ENCODE data around the gene LDLRAD2. TPM values are rescaled to one million over a fixed set of nuclear protein-coding genes. Genes with fewer than 3 reads are reported as not detected.
A peak's percentile ranks its signal among the peaks of the same experiment; 100 is the strongest.
"Not testable (repeated sequence)": the region's sequence is repeated elsewhere in the genome, so short reads cannot be mapped to it uniquely, and the experiment has no call there.

The LDLRAD2 gene
- total RNA-seq, 1 experiment from 2014 or later: not detected

- Histone ChIP-seq H3K27ac (ENCODE audit: low read length) (no peak overlapping the region), H3K4me3 (ENCODE audit: low read length) (no peak overlapping the region), H3K27me3 (ENCODE audit: low read length) (no peaks in the 10 kb centered on the region), H3F3A (ENCODE audit: low read length, unreplicated experiment) (no peaks in the 10 kb centered on the region), H3K79me2 (ENCODE audit: low read length) (peaks cover 99% of the 10 kb centered on the region), H3K4me1 (ENCODE audit: insufficient read depth, low read length) (peaks cover 26% of the 10 kb centered on the region), H3K36me3 (ENCODE audit: low read depth, low read length) (0 out of 2 replicates have a peak, but pooled peaks cover 3% of the 10 kb centered on the region), H3K9me2 (replicated peaks; ENCODE audit: low read length) (no peaks in the 10 kb centered on the region), H2AFZ (ENCODE audit: low read length) (no peak overlapping the region), H3K9me3 (ENCODE audit: low read length) (no peaks in the 10 kb centered on the region), H4K20me1 (ENCODE audit: low read length) (peaks cover 36% of the 10 kb centered on the region), H3K4me2 (ENCODE audit: low read length) (no peak overlapping the region), H3K9ac (ENCODE audit: low read length) (no peak overlapping the region)
- BruUV-seq (replicated peaks): no TSS peak
- ATAC-seq: no peak
- POLR2A ChIA-PET (ENCODE audit: unreplicated experiment): no interaction called here
- TF ChIP-seq CTCF (conservative IDR thresholded peaks at IDR 0.05; ENCODE audit: low read depth, low read length) (no peak), EZH2phosphoT487 (IDR thresholded peaks at IDR 0.05; ENCODE audit: borderline replicate concordance, low read length) (no peak), EZH2 (IDR thresholded peaks at IDR 0.05; ENCODE audit: low read length, unreplicated experiment) (no peak)
- intact Hi-C loops (cut with micrococcal nuclease): no loop called here
- no peak for DNase-seq
- CTCF ChIA-PET: no interaction called here
Measured at GRCh38 chr1:21774835-21775549, 37.1 kb upstream of the LDLRAD2 start.

- Histone ChIP-seq H3K9me3 (ENCODE audit: low read length) (no peaks in the 10 kb centered on the region), H3K27ac (ENCODE audit: low read length) (no peak overlapping the region), H3K4me2 (ENCODE audit: low read length) (no peak overlapping the region), H3K79me2 (ENCODE audit: low read length) (peaks cover 99% of the 10 kb centered on the region), H3K9me2 (replicated peaks; ENCODE audit: low read length) (no peaks in the 10 kb centered on the region), H3K9ac (ENCODE audit: low read length) (no peak overlapping the region), H4K20me1 (ENCODE audit: low read length) (peaks cover 41% of the 10 kb centered on the region), H3K4me3 (ENCODE audit: low read length) (no peak overlapping the region), H3K36me3 (ENCODE audit: low read depth, low read length) (0 out of 2 replicates have a peak, but pooled peaks cover 3% of the 10 kb centered on the region), H3K27me3 (ENCODE audit: low read length) (no peaks in the 10 kb centered on the region), H2AFZ (ENCODE audit: low read length) (no peak overlapping the region), H3K4me1 (ENCODE audit: insufficient read depth, low read length) (peaks cover 31% of the 10 kb centered on the region), H3F3A (ENCODE audit: low read length, unreplicated experiment) (no peaks in the 10 kb centered on the region)
- DNase-seq: no peak
- ChIA-PET POLR2A (ENCODE audit: unreplicated experiment) (no interaction called here), CTCF (no interaction called here)
- no peak for ATAC-seq
- intact Hi-C loops (cut with micrococcal nuclease): no loop called here
- TF ChIP-seq EZH2phosphoT487 (IDR thresholded peaks at IDR 0.05; ENCODE audit: borderline replicate concordance, low read length): no peak
- no peak for TF ChIP-seq EZH2 (IDR thresholded peaks at IDR 0.05; ENCODE audit: low read length, unreplicated experiment)
- TF ChIP-seq CTCF (conservative IDR thresholded peaks at IDR 0.05; ENCODE audit: low read depth, low read length): no peak
- BruUV-seq (replicated peaks): no TSS peak
Measured at GRCh38 chr1:21775550-21775914, 36.5 kb upstream of the LDLRAD2 start.

- Histone ChIP-seq H3K27ac (ENCODE audit: low read length) (no peak overlapping the region), H3K4me2 (ENCODE audit: low read length) (no peak overlapping the region), H3K9me2 (replicated peaks; ENCODE audit: low read length) (no peaks in the 10 kb centered on the region), H3K36me3 (ENCODE audit: low read depth, low read length) (0 out of 2 replicates have a peak, but pooled peaks cover 3% of the 10 kb centered on the region), H3F3A (ENCODE audit: low read length, unreplicated experiment) (no peaks in the 10 kb centered on the region), H3K9ac (ENCODE audit: low read length) (no peak overlapping the region), H2AFZ (ENCODE audit: low read length) (no peak overlapping the region), H3K27me3 (ENCODE audit: low read length) (no peaks in the 10 kb centered on the region), H3K79me2 (ENCODE audit: low read length) (peaks cover 99% of the 10 kb centered on the region), H4K20me1 (ENCODE audit: low read length) (peaks cover 41% of the 10 kb centered on the region), H3K9me3 (ENCODE audit: low read length) (no peaks in the 10 kb centered on the region), H3K4me1 (ENCODE audit: insufficient read depth, low read length) (peaks cover 31% of the 10 kb centered on the region), H3K4me3 (ENCODE audit: low read length) (no peak overlapping the region)
- intact Hi-C loops (cut with micrococcal nuclease): no loop called here
- TF ChIP-seq EZH2phosphoT487 (IDR thresholded peaks at IDR 0.05; ENCODE audit: borderline replicate concordance, low read length) (no peak), EZH2 (IDR thresholded peaks at IDR 0.05; ENCODE audit: low read length, unreplicated experiment) (no peak), CTCF (conservative IDR thresholded peaks at IDR 0.05; ENCODE audit: low read depth, low read length) (no peak)
- POLR2A ChIA-PET (ENCODE audit: unreplicated experiment): no interaction called here
- BruUV-seq (replicated peaks): no TSS peak
- DNase-seq (peak; percentile 53), ATAC-seq (peak; percentile 52)
- CTCF ChIA-PET: interaction anchor here (0.6 kb wide), 1 partner anchor 249 kb away, joined by 3 read pairs; no protein-coding TSS in a partner anchor
Measured at GRCh38 chr1:21775985-21776562, 36.0 kb upstream of the LDLRAD2 start.

DNA sequence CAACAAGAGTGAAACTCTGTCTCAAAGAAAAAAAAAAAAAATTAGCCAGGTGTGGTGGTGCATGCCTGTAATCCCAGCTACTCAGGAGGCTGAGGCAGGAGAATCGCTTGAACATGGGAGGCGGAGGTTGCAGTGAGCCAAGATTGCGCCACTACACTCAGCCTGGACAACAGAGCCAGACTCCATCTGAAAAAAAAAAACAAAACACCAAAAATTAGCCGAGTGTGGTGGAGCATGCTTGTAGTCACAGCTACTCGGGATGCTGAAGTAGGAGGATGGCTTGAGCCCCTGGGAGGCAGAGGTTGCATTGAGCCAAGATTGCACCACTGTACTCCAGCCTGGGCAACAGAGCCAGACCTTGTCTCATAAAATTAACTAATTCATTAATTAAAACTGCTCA is 35.1 kb upstream of the LDLRAD2 start:
- H3K9me3 ChIP-seq (ENCODE audit: low read length); H3K4me3 ChIP-seq (ENCODE audit: low read length); H3K9ac ChIP-seq (ENCODE audit: low read length); H3K36me3 ChIP-seq (ENCODE audit: low read depth, low read length); POLR2A ChIA-PET (ENCODE audit: unreplicated experiment); H3F3A ChIP-seq (ENCODE audit: low read length, unreplicated experiment); DNase-seq; BruUV-seq (replicated peaks); H2AFZ ChIP-seq (ENCODE audit: low read length); intact Hi-C loops (cut with micrococcal nuclease); H3K27ac ChIP-seq (ENCODE audit: low read length); ATAC-seq; H3K27me3 ChIP-seq (ENCODE audit: low read length); H3K9me2 ChIP-seq (replicated peaks; ENCODE audit: low read length); H3K4me2 ChIP-seq (ENCODE audit: low read length): not testable (repeated sequence)
- peaks cover 31% of the 10 kb centered on the region for H3K4me1 ChIP-seq (ENCODE audit: insufficient read depth, low read length)
- H3K79me2 ChIP-seq (ENCODE audit: low read length): peaks cover 100% of the 10 kb centered on the region
- H4K20me1 ChIP-seq (ENCODE audit: low read length): peaks cover 44% of the 10 kb centered on the region
- CTCF ChIA-PET: interaction anchor here (0.6 kb wide), 1 partner anchor 249 kb away, joined by 3 read pairs; no protein-coding TSS in a partner anchor

Measured in PC-3 (cell line).